Nephron (organoid): ENCODE data around the gene CYB5B.
A peak's percentile ranks its signal among the peaks of the same experiment; 100 is the strongest.

Experiments used
- H3K27ac Mint-ChIP-seq, 3 experiments: 2 replicates each; pipeline ENCODE4 v1.8.0; 2020; ENCODE audit warnings: mixed read lengths in 3 of 3, mild to moderate bottlenecking in 2 of 3, moderate library complexity in 1 of 3
- H3K27me3 Mint-ChIP-seq: 2 replicates; pipeline ENCODE4 v1.8.0; 2021; ENCODE audit warnings: low read depth, mild to moderate bottlenecking, moderate library complexity, mixed read lengths
- H3K36me3 Mint-ChIP-seq: 2 replicates; pipeline ENCODE4 v1.8.0; 2020; ENCODE audit warnings: low read depth, mixed read lengths
- H3K4me1 Mint-ChIP-seq: 2 replicates; pipeline ENCODE4 v1.8.0; 2020; ENCODE audit warnings: mixed read lengths
- H3K4me3 Mint-ChIP-seq, 3 experiments: 2 replicates each; pipeline ENCODE4 v1.8.0; 2020; ENCODE audit warnings: mild to moderate bottlenecking in 3 of 3, mixed read lengths in 3 of 3, moderate library complexity in 2 of 3
- H3K9me3 Mint-ChIP-seq: 2 replicates; pipeline ENCODE4 v1.8.0; 2020; ENCODE audit warnings: mixed read lengths
- TF ChIP-seq, protein P1 (sequence below), 3 experiments: fragments of 200-600 bp; sonication (generic); IDR thresholded peaks; one replicate each; pipeline ENCODE4 v1.5.0; 2021; ENCODE audit warnings: antibody characterized with exemption in 3 of 3; ENCODE audit not compliant: unreplicated experiment in 3 of 3

Gene CYB5B

DNA sequence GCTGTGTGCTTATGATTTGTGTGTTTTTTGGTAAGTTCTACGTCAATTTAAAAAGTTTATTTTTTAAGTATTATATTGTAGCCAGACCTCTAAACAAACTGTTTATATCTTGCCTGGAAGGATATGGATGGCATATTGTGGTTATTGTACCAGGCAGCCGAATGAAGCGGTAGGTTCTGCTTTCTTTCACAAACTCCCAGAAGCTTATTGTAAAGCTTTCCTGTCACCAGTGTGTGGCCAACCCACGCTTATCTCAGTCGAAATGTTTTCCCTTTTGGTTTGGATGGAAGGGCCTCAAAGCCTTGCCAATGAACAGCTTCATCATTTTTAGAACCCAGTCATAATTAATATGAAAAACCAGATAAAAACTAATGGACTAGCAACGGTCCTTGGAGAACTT lies 53.1 kb downstream of the CYB5B start:
- H3K27me3 Mint-ChIP-seq, result peaks cover 3% of the 10 kb centered on the region
- H3K36me3 Mint-ChIP-seq, result no peaks in the 10 kb centered on the region
- peak overlapping the region; percentile 74 to 93 (median 86) for H3K27ac Mint-ChIP-seq
- peaks cover 32% of the 10 kb centered on the region for H3K4me1 Mint-ChIP-seq
- TF ChIP-seq, protein P1, sequence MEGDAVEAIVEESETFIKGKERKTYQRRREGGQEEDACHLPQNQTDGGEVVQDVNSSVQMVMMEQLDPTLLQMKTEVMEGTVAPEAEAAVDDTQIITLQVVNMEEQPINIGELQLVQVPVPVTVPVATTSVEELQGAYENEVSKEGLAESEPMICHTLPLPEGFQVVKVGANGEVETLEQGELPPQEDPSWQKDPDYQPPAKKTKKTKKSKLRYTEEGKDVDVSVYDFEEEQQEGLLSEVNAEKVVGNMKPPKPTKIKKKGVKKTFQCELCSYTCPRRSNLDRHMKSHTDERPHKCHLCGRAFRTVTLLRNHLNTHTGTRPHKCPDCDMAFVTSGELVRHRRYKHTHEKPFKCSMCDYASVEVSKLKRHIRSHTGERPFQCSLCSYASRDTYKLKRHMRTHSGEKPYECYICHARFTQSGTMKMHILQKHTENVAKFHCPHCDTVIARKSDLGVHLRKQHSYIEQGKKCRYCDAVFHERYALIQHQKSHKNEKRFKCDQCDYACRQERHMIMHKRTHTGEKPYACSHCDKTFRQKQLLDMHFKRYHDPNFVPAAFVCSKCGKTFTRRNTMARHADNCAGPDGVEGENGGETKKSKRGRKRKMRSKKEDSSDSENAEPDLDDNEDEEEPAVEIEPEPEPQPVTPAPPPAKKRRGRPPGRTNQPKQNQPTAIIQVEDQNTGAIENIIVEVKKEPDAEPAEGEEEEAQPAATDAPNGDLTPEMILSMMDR (IDR thresholded peaks at IDR 0.05; ENCODE audit: unreplicated experiment in 3 of 3), result no peak
- no peaks in the 10 kb centered on the region for H3K9me3 Mint-ChIP-seq
- H3K4me3 Mint-ChIP-seq, result no peak overlapping the region

DNA sequence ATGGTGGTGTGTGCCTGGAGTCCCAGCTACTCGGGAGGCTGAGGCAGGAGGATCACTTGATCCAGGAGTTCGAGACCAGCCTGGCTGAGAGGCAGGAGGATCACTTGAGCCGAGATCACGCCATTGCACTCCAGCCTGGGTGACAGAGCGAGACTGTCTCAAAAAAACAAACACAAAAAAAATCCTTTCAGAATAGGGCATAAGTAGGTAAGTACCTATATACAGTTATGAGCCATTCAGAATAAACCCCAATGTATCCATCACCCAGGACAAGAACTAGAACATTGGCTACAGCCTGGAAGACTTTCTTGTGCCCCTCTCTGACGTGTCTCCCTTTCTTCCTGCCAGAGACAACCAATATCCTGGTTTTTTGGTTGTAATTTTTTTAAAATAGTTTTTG lies 54.3 kb downstream of the CYB5B start:
- no peaks in the 10 kb centered on the region for H3K36me3 Mint-ChIP-seq
- peaks cover 40% of the 10 kb centered on the region for H3K4me1 Mint-ChIP-seq
- H3K27ac Mint-ChIP-seq, result peak overlapping the region in 2 of 3 experiments; percentile 44 to 67
- peaks cover 3% of the 10 kb centered on the region for H3K27me3 Mint-ChIP-seq
- no peak overlapping the region for H3K4me3 Mint-ChIP-seq
- no peaks in the 10 kb centered on the region for H3K9me3 Mint-ChIP-seq
- TF ChIP-seq, protein P1 (IDR thresholded peaks at IDR 0.05; ENCODE audit: unreplicated experiment in 3 of 3), result no peak

DNA sequence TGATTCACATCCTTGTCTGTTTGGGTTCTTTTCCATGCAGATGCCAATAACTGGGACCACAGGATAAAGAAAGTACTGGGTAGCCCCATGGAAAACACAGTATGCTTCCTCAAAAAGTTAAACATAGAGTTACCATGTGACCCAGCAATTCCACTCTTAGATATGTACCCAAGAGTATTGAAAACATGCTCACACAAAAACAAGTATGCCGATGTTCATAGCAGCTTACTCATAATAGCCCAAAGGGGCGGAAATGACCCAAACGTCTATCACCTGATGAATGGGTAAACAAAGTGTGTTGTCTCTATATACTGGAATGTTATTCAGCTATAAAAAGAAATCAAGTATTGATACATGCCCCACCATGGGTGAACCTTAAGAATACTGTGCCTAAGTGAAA lies 55.4 kb downstream of the CYB5B start:
- Mint-ChIP-seq H3K4me3 (no peak overlapping the region), H3K27me3 (peaks cover 3% of the 10 kb centered on the region), H3K4me1 (peaks cover 42% of the 10 kb centered on the region), H3K36me3 (no peaks in the 10 kb centered on the region), H3K9me3 (no peaks in the 10 kb centered on the region), H3K27ac (peak overlapping the region in 1 of 3 experiments; percentile 4)
- TF ChIP-seq, protein P1 (IDR thresholded peaks at IDR 0.05; ENCODE audit: unreplicated experiment in 3 of 3), result no peak

DNA sequence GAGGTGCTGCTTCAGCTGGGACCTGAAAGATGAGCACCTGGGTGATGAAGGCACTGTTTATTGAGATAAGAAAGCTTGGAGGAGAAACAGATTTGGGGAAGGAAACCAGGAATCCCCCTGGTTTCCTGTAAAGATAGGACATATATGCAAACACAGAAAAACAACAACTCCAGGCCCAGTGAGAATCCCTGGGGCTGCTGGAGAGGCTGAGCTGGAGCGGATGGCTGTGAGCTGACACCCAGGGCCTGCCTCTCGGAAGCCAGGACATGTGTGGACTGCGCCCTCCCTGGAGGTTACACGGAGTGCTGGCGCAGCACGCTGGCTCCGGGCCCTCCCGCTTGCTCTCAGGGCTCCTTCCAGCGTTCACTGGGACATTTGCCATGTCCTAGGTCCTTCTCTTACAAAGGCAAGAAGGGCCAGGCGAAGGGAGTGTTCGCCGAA lies 57.5 kb downstream of the CYB5B start:
- H3K4me1 Mint-ChIP-seq, result peaks cover 34% of the 10 kb centered on the region
- TF ChIP-seq, protein P1 (IDR thresholded peaks at IDR 0.05; ENCODE audit: unreplicated experiment in 3 of 3), result no peak
- no peaks in the 10 kb centered on the region for H3K36me3 Mint-ChIP-seq
- H3K27ac Mint-ChIP-seq, result peak overlapping the region; percentile 48 to 98 (median 97)
- peak overlapping the region in 1 of 3 experiments; percentile 63 for H3K4me3 Mint-ChIP-seq
- H3K9me3 Mint-ChIP-seq, result no peaks in the 10 kb centered on the region
- H3K27me3 Mint-ChIP-seq, result peaks cover 7% of the 10 kb centered on the region

DNA sequence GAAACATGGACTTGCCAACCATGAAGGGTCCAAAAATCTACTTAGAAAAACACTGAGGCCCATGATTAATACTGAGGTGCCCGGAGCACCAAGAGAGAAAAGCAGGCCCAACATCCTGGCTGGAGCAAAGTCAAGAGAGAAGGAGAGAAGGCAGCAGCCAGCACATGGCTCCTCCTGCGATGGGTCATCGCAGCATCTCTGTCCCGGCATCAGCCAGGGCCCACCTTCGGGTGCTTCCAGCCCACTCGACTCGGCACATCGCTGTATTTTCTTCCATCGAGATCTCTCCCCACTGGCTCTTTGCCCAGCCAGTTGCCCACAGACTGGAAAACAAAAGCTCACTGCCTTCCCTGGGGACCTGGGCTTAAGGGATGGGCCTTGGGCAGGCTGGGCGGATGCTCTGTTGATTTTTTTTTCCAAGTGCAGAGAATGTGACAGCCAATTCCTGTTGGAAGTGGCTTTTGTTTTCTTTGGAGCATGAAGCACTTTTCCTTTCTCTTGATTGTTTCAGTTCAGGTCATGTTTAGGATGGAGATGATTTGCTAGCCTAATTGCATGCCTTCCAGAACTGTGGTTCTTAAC lies 58.1 kb downstream of the CYB5B start:
- H3K4me1 Mint-ChIP-seq, result peaks cover 28% of the 10 kb centered on the region
- H3K9me3 Mint-ChIP-seq, result no peaks in the 10 kb centered on the region
- TF ChIP-seq, protein P1 (IDR thresholded peaks at IDR 0.05; ENCODE audit: unreplicated experiment in 3 of 3), result no peak
- no peaks in the 10 kb centered on the region for H3K36me3 Mint-ChIP-seq
- peak overlapping the region; percentile 89 to 98 (median 97) for H3K27ac Mint-ChIP-seq
- peak overlapping the region in 1 of 3 experiments; percentile 59 for H3K4me3 Mint-ChIP-seq
- H3K27me3 Mint-ChIP-seq, result peaks cover 7% of the 10 kb centered on the region

DNA sequence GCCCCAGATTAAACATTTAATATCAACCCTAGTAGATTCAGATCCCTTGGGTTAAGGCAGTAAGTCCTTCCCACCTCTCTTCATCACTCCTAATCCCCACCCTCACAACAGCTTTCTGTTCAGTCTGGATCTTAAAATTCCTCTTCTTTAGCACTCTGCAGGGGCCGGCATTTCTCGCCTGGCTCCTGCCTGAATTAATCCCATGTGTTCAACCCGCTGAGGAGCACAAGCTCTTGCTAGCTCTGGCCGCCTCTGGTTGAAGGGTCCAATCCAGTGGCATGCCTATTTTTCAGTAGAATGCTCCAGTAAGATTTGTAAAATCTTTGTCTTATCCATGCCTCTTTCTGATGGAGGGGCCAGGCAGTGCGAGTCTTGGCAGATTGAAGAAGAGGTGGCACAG lies 59.2 kb downstream of the CYB5B start:
- Mint-ChIP-seq H3K36me3 (no peaks in the 10 kb centered on the region), H3K27me3 (peaks cover 7% of the 10 kb centered on the region), H3K9me3 (no peaks in the 10 kb centered on the region), H3K4me1 (peaks cover 26% of the 10 kb centered on the region), H3K27ac (peak overlapping the region; percentile 45 to 98 (median 94)), H3K4me3 (no peak overlapping the region)
- TF ChIP-seq, protein P1 (IDR thresholded peaks at IDR 0.05; ENCODE audit: unreplicated experiment in 3 of 3), result no peak
